ENCODE results near the gene DNAH12. TPM values are rescaled to one million over a fixed set of nuclear protein-coding genes. Genes with fewer than 3 reads are reported as not detected.

DNAH12 gene
- total and polyA plus RNA-seq, 2 experiments from 2014 or later = not detected

- TF ChIP-seq, protein P1, sequence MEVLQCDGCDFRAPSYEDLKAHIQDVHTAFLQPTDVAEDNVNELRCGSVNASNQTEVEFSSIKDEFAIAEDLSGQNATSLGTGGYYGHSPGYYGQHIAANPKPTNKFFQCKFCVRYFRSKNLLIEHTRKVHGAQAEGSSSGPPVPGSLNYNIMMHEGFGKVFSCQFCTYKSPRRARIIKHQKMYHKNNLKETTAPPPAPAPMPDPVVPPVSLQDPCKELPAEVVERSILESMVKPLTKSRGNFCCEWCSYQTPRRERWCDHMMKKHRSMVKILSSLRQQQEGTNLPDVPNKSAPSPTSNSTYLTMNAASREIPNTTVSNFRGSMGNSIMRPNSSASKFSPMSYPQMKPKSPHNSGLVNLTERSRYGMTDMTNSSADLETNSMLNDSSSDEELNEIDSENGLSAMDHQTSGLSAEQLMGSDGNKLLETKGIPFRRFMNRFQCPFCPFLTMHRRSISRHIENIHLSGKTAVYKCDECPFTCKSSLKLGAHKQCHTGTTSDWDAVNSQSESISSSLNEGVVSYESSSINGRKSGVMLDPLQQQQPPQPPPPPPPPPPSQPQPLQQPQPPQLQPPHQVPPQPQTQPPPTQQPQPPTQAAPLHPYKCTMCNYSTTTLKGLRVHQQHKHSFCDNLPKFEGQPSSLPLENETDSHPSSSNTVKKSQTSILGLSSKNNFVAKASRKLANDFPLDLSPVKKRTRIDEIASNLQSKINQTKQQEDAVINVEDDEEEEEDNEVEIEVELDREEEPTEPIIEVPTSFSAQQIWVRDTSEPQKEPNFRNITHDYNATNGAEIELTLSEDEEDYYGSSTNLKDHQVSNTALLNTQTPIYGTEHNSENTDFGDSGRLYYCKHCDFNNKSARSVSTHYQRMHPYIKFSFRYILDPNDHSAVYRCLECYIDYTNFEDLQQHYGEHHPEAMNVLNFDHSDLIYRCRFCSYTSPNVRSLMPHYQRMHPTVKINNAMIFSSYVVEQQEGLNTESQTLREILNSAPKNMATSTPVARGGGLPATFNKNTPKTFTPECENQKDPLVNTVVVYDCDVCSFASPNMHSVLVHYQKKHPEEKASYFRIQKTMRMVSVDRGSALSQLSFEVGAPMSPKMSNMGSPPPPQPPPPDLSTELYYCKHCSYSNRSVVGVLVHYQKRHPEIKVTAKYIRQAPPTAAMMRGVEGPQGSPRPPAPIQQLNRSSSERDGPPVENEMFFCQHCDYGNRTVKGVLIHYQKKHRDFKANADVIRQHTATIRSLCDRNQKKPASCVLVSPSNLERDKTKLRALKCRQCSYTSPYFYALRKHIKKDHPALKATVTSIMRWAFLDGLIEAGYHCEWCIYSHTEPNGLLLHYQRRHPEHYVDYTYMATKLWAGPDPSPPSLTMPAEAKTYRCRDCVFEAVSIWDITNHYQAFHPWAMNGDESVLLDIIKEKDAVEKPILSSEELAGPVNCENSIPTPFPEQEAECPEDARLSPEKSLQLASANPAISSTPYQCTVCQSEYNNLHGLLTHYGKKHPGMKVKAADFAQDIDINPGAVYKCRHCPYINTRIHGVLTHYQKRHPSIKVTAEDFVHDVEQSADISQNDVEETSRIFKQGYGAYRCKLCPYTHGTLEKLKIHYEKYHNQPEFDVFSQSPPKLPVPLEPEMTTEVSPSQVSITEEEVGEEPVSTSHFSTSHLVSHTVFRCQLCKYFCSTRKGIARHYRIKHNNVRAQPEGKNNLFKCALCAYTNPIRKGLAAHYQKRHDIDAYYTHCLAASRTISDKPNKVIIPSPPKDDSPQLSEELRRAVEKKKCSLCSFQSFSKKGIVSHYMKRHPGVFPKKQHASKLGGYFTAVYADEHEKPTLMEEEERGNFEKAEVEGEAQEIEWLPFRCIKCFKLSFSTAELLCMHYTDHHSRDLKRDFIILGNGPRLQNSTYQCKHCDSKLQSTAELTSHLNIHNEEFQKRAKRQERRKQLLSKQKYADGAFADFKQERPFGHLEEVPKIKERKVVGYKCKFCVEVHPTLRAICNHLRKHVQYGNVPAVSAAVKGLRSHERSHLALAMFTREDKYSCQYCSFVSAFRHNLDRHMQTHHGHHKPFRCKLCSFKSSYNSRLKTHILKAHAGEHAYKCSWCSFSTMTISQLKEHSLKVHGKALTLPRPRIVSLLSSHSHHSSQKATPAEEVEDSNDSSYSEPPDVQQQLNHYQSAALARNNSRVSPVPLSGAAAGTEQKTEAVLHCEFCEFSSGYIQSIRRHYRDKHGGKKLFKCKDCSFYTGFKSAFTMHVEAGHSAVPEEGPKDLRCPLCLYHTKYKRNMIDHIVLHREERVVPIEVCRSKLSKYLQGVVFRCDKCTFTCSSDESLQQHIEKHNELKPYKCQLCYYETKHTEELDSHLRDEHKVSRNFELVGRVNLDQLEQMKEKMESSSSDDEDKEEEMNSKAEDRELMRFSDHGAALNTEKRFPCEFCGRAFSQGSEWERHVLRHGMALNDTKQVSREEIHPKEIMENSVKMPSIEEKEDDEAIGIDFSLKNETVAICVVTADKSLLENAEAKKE (CRISPR knock-in tag; IDR thresholded peaks at IDR 0.05) = no peak
- TF ChIP-seq, protein P2, sequence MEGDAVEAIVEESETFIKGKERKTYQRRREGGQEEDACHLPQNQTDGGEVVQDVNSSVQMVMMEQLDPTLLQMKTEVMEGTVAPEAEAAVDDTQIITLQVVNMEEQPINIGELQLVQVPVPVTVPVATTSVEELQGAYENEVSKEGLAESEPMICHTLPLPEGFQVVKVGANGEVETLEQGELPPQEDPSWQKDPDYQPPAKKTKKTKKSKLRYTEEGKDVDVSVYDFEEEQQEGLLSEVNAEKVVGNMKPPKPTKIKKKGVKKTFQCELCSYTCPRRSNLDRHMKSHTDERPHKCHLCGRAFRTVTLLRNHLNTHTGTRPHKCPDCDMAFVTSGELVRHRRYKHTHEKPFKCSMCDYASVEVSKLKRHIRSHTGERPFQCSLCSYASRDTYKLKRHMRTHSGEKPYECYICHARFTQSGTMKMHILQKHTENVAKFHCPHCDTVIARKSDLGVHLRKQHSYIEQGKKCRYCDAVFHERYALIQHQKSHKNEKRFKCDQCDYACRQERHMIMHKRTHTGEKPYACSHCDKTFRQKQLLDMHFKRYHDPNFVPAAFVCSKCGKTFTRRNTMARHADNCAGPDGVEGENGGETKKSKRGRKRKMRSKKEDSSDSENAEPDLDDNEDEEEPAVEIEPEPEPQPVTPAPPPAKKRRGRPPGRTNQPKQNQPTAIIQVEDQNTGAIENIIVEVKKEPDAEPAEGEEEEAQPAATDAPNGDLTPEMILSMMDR (conservative IDR thresholded peaks at IDR 0.05; ENCODE audit: low read depth in 2 of 2) = no peak
- no peak for TF ChIP-seq ZNF114 (CRISPR knock-in tag; IDR thresholded peaks at IDR 0.05)
- no peak for TF ChIP-seq ZNF331 (CRISPR knock-in tag; IDR thresholded peaks at IDR 0.05; ENCODE audit: low read depth)
Observed at GRCh38 chr3:57252404-57252803, 291.7 kb downstream of the DNAH12 start (continued).

- peaks cover 14% of the 10 kb centered on the region; the same call in 2 of the 3 replicates for H3K36me3 Mint-ChIP-seq (ENCODE audit: low read depth)
- H3K36me3 ChIP-seq (ENCODE audit: insufficient read depth) = peaks cover 16% of the 10 kb centered on the region
- H3K27ac Mint-ChIP-seq = no peak overlapping the region
- no peak overlapping the region for H2AFZ ChIP-seq
- H3F3A ChIP-seq (replicated peaks; ENCODE audit: low read depth) = no peaks in the 10 kb centered on the region
- no peaks in the 10 kb centered on the region for H3K27me3 Mint-ChIP-seq (ENCODE audit: insufficient read depth, low read depth, poor library complexity)
- ATAC-seq (no peak), DNase-seq (ENCODE audit: low spot score) (no peak)
- H4K20me1 ChIP-seq (replicated peaks; ENCODE audit: insufficient read depth) = no peaks in the 10 kb centered on the region
- H3K27ac ChIP-seq (ENCODE audit: low read depth) = no peak overlapping the region
- H3K9me2 ChIP-seq (ENCODE audit: insufficient read depth) = no peaks in the 10 kb centered on the region
- no peak overlapping the region for H3K4me2 ChIP-seq
- no peaks in the 10 kb centered on the region for H3K4me1 ChIP-seq (ENCODE audit: insufficient read depth)
- no peaks in the 10 kb centered on the region for H3K79me2 ChIP-seq (replicated peaks; ENCODE audit: insufficient read depth)
- no peaks in the 10 kb centered on the region for H3K9me3 Mint-ChIP-seq
- H3K4me3 ChIP-seq = no peak overlapping the region
- H3K27me3 ChIP-seq (ENCODE audit: insufficient read depth) = no peaks in the 10 kb centered on the region
- no peak overlapping the region for H3K4me3 Mint-ChIP-seq
- no peaks in the 10 kb centered on the region for H3K4me1 Mint-ChIP-seq
- TF ChIP-seq JUNB (IDR thresholded peaks at IDR 0.05; ENCODE audit: unreplicated experiment) (no peak), STAT1 (IDR thresholded peaks at IDR 0.05; ENCODE audit: unreplicated experiment) (no peak), ZNF114 (CRISPR knock-in tag; IDR thresholded peaks at IDR 0.05) (no peak), EZH2 (IDR thresholded peaks at IDR 0.05; ENCODE audit: low read depth, unreplicated experiment) (no peak), POLR2AphosphoS5 (IDR thresholded peaks at IDR 0.05; ENCODE audit: low read depth) (no peak), CREB1 (CRISPR knock-in tag; IDR thresholded peaks at IDR 0.05; ENCODE audit: low read depth) (no peak)
- TF ChIP-seq, protein P2 (conservative IDR thresholded peaks at IDR 0.05; ENCODE audit: low read depth in 2 of 2) = no peak
Observed at GRCh38 chr3:57244946-57245345, 299.2 kb downstream of the DNAH12 start.

Data from GM23338 (cell line).